GM19025 (cell line): Measurements from ENCODE around the gene EML4.
"Not testable (repeated sequence)": the region's sequence is repeated elsewhere in the genome, so short reads cannot be mapped to it uniquely, and the experiment has no call there.

ENCODE experiments used
- ATAC-seq: cut with Tn5 transposase; IDR thresholded peaks from one replicate; pipeline ENCODE4 v1.9.1; 2021; ENCODE audit warnings: mild to moderate bottlenecking, low read depth, moderate library complexity; ENCODE audit not compliant: unreplicated experiment

Gene EML4, protein sequence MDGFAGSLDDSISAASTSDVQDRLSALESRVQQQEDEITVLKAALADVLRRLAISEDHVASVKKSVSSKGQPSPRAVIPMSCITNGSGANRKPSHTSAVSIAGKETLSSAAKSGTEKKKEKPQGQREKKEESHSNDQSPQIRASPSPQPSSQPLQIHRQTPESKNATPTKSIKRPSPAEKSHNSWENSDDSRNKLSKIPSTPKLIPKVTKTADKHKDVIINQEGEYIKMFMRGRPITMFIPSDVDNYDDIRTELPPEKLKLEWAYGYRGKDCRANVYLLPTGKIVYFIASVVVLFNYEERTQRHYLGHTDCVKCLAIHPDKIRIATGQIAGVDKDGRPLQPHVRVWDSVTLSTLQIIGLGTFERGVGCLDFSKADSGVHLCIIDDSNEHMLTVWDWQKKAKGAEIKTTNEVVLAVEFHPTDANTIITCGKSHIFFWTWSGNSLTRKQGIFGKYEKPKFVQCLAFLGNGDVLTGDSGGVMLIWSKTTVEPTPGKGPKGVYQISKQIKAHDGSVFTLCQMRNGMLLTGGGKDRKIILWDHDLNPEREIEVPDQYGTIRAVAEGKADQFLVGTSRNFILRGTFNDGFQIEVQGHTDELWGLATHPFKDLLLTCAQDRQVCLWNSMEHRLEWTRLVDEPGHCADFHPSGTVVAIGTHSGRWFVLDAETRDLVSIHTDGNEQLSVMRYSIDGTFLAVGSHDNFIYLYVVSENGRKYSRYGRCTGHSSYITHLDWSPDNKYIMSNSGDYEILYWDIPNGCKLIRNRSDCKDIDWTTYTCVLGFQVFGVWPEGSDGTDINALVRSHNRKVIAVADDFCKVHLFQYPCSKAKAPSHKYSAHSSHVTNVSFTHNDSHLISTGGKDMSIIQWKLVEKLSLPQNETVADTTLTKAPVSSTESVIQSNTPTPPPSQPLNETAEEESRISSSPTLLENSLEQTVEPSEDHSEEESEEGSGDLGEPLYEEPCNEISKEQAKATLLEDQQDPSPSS

DNA sequence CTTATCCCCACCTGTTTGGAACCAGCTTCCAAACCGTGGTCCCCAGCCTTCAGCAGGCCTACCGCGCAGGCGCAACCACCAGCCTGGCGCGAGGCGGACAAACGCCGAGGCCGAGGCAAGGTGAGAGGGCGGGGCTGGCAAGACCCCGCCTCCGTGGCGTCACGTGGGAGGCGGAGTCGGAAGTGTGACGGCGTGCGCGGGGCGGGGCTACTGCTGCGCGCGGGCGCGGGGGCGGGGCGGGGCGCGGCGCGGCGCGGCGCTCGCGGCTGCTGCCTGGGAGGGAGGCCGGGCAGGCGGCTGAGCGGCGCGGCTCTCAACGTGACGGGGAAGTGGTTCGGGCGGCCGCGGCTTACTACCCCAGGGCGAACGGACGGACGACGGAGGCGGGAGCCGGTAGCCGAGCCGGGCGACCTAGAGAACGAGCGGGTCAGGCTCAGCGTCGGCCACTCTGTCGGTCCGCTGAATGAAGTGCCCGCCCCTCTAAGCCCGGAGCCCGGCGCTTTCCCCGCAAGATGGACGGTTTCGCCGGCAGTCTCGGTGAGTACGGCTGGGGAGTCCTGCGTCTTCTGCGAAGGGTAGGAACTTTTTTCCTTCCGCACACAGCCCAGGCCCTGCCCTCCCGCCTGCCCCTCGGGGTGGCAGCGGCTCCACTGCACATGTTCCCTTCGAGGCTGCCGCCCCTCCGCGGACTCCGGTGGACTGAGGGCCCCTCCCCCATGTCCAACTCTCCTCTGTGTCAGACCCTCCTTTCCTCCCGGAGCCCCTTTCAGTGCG lies at the start of gene EML4:
EML4 (plus strand) TSS at position 254 of the 774 bp plus-strand sequence; CDS start at position 513, 259 bp downstream.
- peak; percentile 89 for ATAC-seq

DNA sequence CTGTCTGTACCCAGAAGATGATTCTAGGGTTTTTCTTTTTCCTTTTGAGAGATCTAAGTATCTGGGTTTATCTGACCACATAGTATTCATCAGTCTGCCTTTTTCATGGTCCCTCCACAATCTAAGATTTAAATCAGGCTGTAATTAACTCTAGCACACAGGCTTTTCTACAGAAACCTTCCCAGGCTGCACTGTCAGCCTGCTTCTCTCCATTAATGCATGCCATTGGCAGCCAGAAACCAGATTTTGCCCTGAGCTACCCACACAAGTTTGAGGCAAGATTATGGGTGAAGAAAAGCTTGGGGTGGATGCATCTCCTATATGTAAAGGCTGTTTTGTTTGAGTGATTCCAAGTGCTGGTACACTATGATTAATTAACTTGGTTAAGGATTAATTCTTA lies 45.7 kb upstream of the EML4 start:
- ATAC-seq: no peak

GRCh38 chr2:42124011-42124785 lies 45.0 kb upstream of the EML4 start:
- ATAC-seq: no peak

DNA sequence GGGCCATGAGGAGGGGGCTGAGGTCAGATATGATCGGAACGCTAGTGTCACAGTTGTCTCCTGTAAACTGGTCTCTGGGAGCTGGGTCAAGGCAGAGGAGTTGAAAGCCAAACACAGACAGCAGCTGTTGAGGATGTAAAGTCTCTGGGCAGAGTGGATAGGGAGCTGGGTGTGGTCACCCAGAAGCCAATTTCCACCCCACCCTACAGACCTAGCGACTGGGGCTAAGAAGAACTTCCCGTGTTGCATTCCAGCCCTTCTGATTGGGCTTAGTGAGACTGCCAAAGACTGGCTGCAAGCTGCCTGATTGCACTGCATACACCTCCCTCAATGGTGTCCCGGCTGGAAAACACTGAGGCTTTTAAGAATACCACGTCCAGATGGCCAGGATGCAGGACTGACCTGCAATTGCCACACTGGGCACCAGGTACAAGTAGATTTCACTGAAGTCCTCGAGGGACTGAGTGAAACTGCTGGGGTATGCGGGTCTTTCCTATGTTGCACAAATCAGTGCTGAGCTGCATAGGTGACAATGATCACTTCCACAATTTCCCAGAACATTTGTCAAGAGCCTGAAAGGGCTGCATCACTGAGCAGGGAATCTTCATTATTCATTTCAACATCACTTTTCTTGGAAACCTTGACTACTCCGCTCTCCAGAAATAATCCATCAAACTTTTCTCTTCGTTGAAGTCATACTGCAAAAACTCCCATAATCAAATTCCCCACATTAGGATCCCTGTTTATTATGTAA lies 43.1 kb upstream of the EML4 start:
- ATAC-seq: no peak

DNA sequence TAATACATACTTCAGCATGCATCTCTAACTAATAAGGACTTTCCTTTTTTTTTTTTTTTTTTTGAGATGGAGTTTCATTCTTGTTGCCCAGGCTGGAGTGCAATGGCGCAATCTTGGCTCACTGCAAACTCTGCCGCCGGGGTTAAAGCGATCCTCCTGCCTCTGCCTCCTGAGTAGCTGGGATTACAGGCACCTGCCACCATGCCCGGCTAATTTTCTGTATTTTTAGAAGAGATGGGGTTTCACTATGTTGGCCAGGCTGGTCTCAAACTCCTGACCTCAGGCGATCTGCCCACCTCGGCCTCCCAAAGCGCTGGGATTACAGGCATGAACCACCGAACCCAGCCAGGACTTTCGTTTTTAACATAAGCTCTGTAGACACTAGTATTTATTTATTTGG lies 42.3 kb upstream of the EML4 start:
- ATAC-seq: not testable (repeated sequence)

GRCh38 chr2:42127425-42128424 lies 41.4 kb upstream of the EML4 start:
- ATAC-seq: peak; percentile 68

DNA sequence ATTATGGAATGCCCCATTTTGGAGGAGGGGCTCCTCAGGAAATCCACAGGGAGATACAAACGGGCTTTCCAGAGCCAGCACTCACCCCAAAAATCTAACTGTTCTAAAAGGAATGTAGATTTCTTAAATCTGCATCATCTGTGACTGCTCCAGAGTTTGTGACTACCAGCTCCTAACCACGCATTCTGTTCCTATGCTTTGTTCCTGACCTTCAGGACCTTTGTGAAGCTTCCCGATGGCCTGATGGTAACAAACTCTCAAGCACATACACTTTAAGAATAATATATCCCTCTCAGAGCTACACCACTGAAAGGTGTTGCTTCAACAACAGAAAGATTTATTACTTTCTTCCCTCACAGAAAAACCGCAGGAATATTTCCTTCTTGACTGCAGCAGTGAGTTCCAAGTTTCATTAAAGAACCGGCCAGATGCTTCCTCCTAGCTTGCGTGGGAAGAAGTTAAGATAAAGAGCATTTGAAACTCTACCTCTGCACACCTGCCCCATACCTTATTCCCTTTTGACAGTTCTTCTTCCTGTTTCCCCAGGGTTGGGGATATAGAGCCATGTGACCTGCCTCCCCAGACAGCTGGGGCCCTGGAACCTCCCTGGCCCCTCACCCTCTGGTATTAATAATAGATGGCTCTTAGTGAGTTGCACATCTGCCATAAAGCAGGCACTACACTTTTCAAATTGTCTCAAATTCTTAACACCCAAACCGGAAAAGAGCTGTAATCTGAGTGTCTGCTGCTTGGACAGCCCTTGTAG lies 40.2 kb upstream of the EML4 start:
- no peak for ATAC-seq

- no peak for ATAC-seq
Observed at GRCh38 chr2:42129487-42129852, 39.7 kb upstream of the EML4 start.

GRCh38 chr2:42129947-42130346 lies 39.2 kb upstream of the EML4 start:
- ATAC-seq: no peak

- not testable (repeated sequence) for ATAC-seq
Observed at GRCh38 chr2:42130858-42131257, 38.3 kb upstream of the EML4 start.

DNA sequence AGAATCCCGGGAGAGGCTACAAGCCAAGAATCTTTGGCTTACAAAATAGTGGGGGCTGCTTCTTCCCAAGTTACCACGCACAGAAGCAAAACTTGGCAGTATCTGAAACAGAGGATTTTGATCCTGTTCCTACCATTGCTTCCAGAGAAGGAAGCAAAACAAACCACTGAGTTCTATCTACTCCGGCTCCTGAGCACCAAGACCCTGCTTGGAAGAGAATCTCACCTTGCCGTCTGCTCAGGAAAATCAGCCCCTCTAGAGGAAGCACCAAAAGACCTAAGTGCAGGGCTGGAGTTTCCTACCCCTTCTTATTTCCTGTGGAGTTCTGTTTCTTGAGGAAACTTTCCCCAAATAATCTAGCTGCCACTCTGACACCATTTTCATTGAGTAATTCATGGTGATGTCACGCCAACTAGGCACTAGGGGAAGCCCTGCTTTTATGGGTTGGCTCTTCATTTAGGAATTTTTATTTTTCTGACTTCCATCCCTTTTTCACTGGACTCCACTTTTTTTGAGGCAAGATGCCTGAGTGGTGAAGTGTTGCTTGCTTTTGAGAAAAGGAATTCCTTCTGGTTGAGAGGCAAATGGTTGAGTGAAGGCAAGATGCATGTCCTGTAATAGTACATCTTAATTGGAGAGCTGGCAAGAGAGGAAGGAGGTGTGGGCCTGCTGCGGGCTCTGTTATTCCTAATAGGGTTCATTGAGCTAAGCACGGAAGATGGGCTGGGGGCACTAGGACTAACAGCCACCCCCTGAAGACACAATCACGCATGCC lies 36.8 kb upstream of the EML4 start:
- no peak for ATAC-seq

GRCh38 chr2:42132966-42133641 lies 36.0 kb upstream of the EML4 start:
- peak; percentile 72 for ATAC-seq

- ATAC-seq: no peak
Observed at GRCh38 chr2:42133771-42134195, 35.4 kb upstream of the EML4 start.

DNA sequence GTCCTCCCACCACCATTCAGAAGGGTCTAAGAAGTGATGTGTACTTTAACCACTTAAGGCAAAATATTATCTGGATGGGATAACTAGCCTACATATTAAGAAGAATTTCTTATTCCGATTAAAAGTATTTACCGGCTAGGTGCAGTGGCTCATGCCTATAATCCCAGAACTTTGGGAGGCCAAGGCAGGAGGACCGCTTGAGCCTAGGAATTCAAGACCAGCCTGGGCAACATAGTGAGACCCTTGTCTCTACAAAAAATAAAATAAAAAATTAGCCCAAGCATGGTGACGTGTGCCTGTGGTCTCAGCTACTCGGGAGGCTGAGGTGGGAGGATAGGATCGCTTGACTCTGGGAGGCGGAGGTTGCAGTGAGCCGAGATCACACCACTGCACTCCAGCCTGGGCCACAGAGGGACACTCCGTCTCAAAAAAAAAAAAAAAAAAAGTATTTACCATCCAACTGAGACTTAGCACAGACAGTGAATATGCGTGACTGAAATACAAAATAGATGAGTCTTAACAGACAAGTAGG lies 34.7 kb upstream of the EML4 start:
- ATAC-seq: not testable (repeated sequence)
